ENCODE results near the gene PMVK. TPM values are rescaled to one million over a fixed set of nuclear protein-coding genes. Genes with fewer than 3 reads are reported as not detected.

The PMVK gene
- total and polyA plus RNA-seq, 2 donors (not counting 1 experiment from before 2014, with no cell fraction given) = 10.1 to 25.1 TPM

DNA sequence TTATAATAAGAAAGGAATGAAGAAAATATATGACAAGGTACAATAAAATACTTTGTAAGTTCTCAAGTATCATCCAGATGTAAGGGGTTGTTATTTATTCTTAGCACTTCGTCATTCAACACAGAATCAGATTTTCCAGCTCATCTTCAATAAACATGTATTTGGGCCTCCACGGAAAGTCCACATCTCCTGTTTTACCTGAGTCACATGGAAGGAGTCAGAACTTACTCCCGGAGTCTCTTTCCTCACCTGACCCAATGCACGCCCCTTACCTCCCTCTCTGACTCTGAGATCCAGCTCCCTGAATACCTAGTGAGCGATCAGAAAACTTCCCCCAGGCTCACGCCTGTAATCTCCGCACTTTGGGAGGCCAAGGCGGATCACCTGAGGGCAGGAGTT lies 1.5 kb upstream of the PMVK start:
- no peaks in the 10 kb centered on the region for H3K36me3 ChIP-seq (ENCODE audit: control insufficient read depth, insufficient read depth, low read length)
- H3K4me2 ChIP-seq (ENCODE audit: extremely low read depth, insufficient read depth, low read length) = peak overlapping the region; percentile 90
- peak overlapping the region; percentile 100 for H3K27ac ChIP-seq (ENCODE audit: insufficient read depth, low read length)
- no peak overlapping the region for H2AFZ ChIP-seq (ENCODE audit: low read length)
- H3K79me2 ChIP-seq (ENCODE audit: control insufficient read depth, insufficient read depth, low read length) = peaks cover 2% of the 10 kb centered on the region
- H3K9ac ChIP-seq (ENCODE audit: insufficient read depth, low read length) = no peak overlapping the region
- H3K9me3 ChIP-seq (ENCODE audit: control insufficient read depth, insufficient read depth, low read depth, low read length) = no peaks in the 10 kb centered on the region
- TF ChIP-seq CTCF (conservative IDR thresholded peaks at IDR 0.05 in 1 of 2, IDR thresholded peaks at IDR 0.05 in 1 of 2; ENCODE audit: low read depth in 1 of 2, low read length in 2 of 2) (no peak), EZH2 (IDR thresholded peaks at IDR 0.05; ENCODE audit: low read length, missing control alignments) (no peak)
- H3K27me3 ChIP-seq (ENCODE audit: control insufficient read depth, insufficient read depth, low read length) = no peaks in the 10 kb centered on the region
- no peak for DNase-seq (ENCODE audit: low read depth in 2 of 2)
- H4K20me1 ChIP-seq (ENCODE audit: control insufficient read depth, extremely low read depth, insufficient read depth, low read length) = no peaks in the 10 kb centered on the region
- peaks cover 3% of the 10 kb centered on the region for H3K4me1 ChIP-seq (ENCODE audit: control insufficient read depth, extremely low read depth, insufficient read depth, low read length)
- peak overlapping the region in 3 of 4 experiments; percentile 76 to 91 (median 84) for H3K4me3 ChIP-seq (replicated peaks in 1 of 4; ENCODE audit: control extremely low read depth in 1 of 4, insufficient read depth in 1 of 4, low read depth in 3 of 4, low read length in 4 of 4)

GRCh38 chr1:154937085-154937987 lies 817 bp upstream of the PMVK start:
- TF ChIP-seq CTCF (conservative IDR thresholded peaks at IDR 0.05 in 1 of 2, IDR thresholded peaks at IDR 0.05 in 1 of 2; ENCODE audit: low read depth in 1 of 2, low read length in 2 of 2) (peak; percentile 21 to 35), EZH2 (IDR thresholded peaks at IDR 0.05; ENCODE audit: low read length, missing control alignments) (no peak)

DNA sequence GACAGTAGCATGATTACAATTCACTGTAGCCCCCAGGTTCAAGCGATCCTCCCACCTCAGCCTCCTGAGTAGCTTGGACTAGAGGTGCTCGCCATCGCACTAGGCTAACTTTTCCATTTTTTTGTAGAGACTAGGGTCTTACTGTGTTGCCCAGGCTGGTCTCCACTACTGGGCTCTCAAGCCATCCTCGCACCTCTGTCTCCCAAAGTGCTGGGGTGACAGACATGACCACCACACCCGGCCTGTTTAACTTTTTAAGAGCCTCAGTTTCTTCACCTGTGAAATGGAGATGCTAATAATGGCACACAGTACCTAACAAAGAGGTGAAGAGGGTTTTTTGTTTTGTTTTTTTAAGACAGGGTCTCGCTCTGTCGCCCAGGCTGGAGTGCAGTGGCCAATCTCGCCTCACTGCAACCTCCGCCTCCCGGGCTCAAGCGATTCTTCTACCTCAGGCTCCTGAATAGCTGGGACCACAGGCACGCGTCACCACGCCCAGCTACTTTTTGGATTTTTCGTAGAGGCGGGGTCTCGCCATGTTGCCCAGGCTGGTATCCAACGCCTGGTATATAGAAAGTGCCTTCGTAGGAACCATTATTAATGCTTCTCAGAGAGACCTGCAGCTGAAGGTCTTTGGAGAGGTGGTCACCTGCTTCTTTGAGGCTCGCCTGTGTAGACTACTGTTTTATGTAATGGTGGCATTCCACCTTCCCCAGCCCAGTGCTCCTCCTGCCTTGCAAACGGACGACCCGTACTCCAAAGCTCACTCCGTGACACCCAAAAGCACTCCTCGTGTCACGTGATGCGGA lies 567 bp downstream of the PMVK start:
- DNase-seq (ENCODE audit: low read depth in 2 of 2) = no peak

More at GRCh38 chr1:154937085-154937987, 817 bp upstream of the PMVK start:
- Histone ChIP-seq H3K36me3 (ENCODE audit: control insufficient read depth, insufficient read depth, low read length) (no peaks in the 10 kb centered on the region), H2AFZ (ENCODE audit: low read length) (peak overlapping the region; percentile 98), H3K4me1 (ENCODE audit: control insufficient read depth, extremely low read depth, insufficient read depth, low read length) (peaks cover 3% of the 10 kb centered on the region), H3K9ac (ENCODE audit: insufficient read depth, low read length) (peak overlapping the region; percentile 100), H3K4me3 (replicated peaks in 1 of 4; ENCODE audit: control extremely low read depth in 1 of 4, insufficient read depth in 1 of 4, low read depth in 3 of 4, low read length in 4 of 4) (peak overlapping the region; percentile 76 to 95 (median 88)), H4K20me1 (ENCODE audit: control insufficient read depth, extremely low read depth, insufficient read depth, low read length) (no peaks in the 10 kb centered on the region), H3K27me3 (ENCODE audit: control insufficient read depth, insufficient read depth, low read length) (no peaks in the 10 kb centered on the region), H3K27ac (ENCODE audit: insufficient read depth, low read length) (peak overlapping the region; percentile 100), H3K79me2 (ENCODE audit: control insufficient read depth, insufficient read depth, low read length) (peaks cover 2% of the 10 kb centered on the region), H3K9me3 (ENCODE audit: control insufficient read depth, insufficient read depth, low read depth, low read length) (no peaks in the 10 kb centered on the region), H3K4me2 (ENCODE audit: extremely low read depth, insufficient read depth, low read length) (peak overlapping the region; percentile 90)
- DNase-seq (ENCODE audit: low read depth in 2 of 2) = peak; percentile 96 to 98

More for the DNA sequence above, 567 bp downstream of the PMVK start:
- Histone ChIP-seq H3K27me3 (ENCODE audit: control insufficient read depth, insufficient read depth, low read length) (no peaks in the 10 kb centered on the region), H3K36me3 (ENCODE audit: control insufficient read depth, insufficient read depth, low read length) (no peaks in the 10 kb centered on the region), H2AFZ (ENCODE audit: low read length) (peak overlapping the region; percentile 98), H4K20me1 (ENCODE audit: control insufficient read depth, extremely low read depth, insufficient read depth, low read length) (no peaks in the 10 kb centered on the region), H3K4me1 (ENCODE audit: control insufficient read depth, extremely low read depth, insufficient read depth, low read length) (peaks cover 3% of the 10 kb centered on the region), H3K79me2 (ENCODE audit: control insufficient read depth, insufficient read depth, low read length) (peaks cover 2% of the 10 kb centered on the region), H3K9me3 (ENCODE audit: control insufficient read depth, insufficient read depth, low read depth, low read length) (no peaks in the 10 kb centered on the region), H3K9ac (ENCODE audit: insufficient read depth, low read length) (peak overlapping the region; percentile 100), H3K4me3 (replicated peaks in 1 of 4; ENCODE audit: control extremely low read depth in 1 of 4, insufficient read depth in 1 of 4, low read depth in 3 of 4, low read length in 4 of 4) (peak overlapping the region; percentile 76 to 95 (median 88)), H3K4me2 (ENCODE audit: extremely low read depth, insufficient read depth, low read length) (peak overlapping the region; percentile 90), H3K27ac (ENCODE audit: insufficient read depth, low read length) (peak overlapping the region; percentile 100)
- TF ChIP-seq EZH2 (IDR thresholded peaks at IDR 0.05; ENCODE audit: low read length, missing control alignments) (no peak), CTCF (conservative IDR thresholded peaks at IDR 0.05 in 1 of 2, IDR thresholded peaks at IDR 0.05 in 1 of 2; ENCODE audit: low read depth in 1 of 2, low read length in 2 of 2) (no peak)
